SH-SY5Y (cell line): Measurements from ENCODE around the gene HIVEP3.

ENCODE experiments used
- GATA2 ChIP-seq: IDR thresholded peaks from 2 replicates; pipeline ENCODE4 v1.6.1; 2011; ENCODE audit warnings: mild to moderate bottlenecking, low read depth, low read length
- GATA3 ChIP-seq: IDR thresholded peaks from 2 replicates; pipeline ENCODE4 v1.6.1; 2011; ENCODE audit warnings: low read depth, mild to moderate bottlenecking, low read length, moderate library complexity

- TF ChIP-seq GATA2: no peak
- TF ChIP-seq GATA3: no peak
Measured at GRCh38 chr1:41496080-41497055, 422.4 kb downstream of the HIVEP3 start.
